Caco-2 (cell line): ENCODE results near the gene TIMMDC1. TPM values are rescaled to one million over a fixed set of nuclear protein-coding genes. Genes with fewer than 3 reads are reported as not detected.

ENCODE experiments used
- BruUV-seq: library from RNA; stranded (reverse); fragments of 400-500 nt; replicated peaks from 2 replicates; lab custom pipeline; 2021; lab: Mats Ljungman, UMichigan
- CTCF ChIA-PET: fragments of 300-600 bp; sonication (Branson Sonifier 250); formaldehyde crosslinking; loops from one replicate; lab custom pipeline; 2022; ENCODE audit warnings: antibody characterized with exemption; lab: Charles Lee
- POLR2A ChIA-PET: fragments of 300-600 bp; sonication (Branson Sonifier 250); formaldehyde crosslinking; loops from one replicate; lab custom pipeline; 2022; ENCODE audit warnings: antibody characterized with exemption; lab: Charles Lee
- DNase-seq, 2 experiments: peaks; one replicate each; pipeline versions ENCODE4 v3.0.0 to v3.0.0-alpha.2; 2020 to 2022
- H3K27me3 ChIP-seq: replicated peaks from 2 replicates; pipeline ENCODE4 v1.6.0; 2011; ENCODE audit warnings: low read length; ENCODE audit not compliant: control insufficient read depth, insufficient read depth
- H3K36me3 ChIP-seq: 2 replicates; pipeline ENCODE4 v1.5.1; 2011; ENCODE audit warnings: low read length; ENCODE audit not compliant: control insufficient read depth, insufficient read depth
- H3K4me1 ChIP-seq: fragments of 250-450 bp; sonication (Bioruptor Pico); 2 replicates; pipeline ENCODE4 v1.5.1; 2020; ENCODE audit warnings: mild to moderate bottlenecking
- H3K4me3 ChIP-seq: 2 replicates; pipeline ENCODE4 v1.5.1; 2011; ENCODE audit warnings: low read depth, mild to moderate bottlenecking, control low read depth, low read length
- H3K9me3 ChIP-seq: fragments of 250-450 bp; sonication (Bioruptor Pico); 2 replicates; pipeline ENCODE4 v1.5.1; 2020; ENCODE audit warnings: mild to moderate bottlenecking, moderate library complexity
- H3K27ac Mint-ChIP-seq: one replicate; pipeline ENCODE4 v1.8.0; 2022; ENCODE audit warnings: mixed read lengths; ENCODE audit not compliant: unreplicated experiment
- H3K27me3 Mint-ChIP-seq: one replicate; pipeline ENCODE4 v1.8.0; 2022; ENCODE audit warnings: mixed read lengths; ENCODE audit not compliant: insufficient read depth, unreplicated experiment
- H3K36me3 Mint-ChIP-seq: one replicate; pipeline ENCODE4 v1.8.0; 2022; ENCODE audit warnings: mild to moderate bottlenecking, mixed read lengths; ENCODE audit not compliant: insufficient read depth, unreplicated experiment
- H3K4me1 Mint-ChIP-seq: one replicate; pipeline ENCODE4 v1.8.0; 2022; ENCODE audit warnings: low read depth, mixed read lengths; ENCODE audit not compliant: unreplicated experiment
- H3K4me3 Mint-ChIP-seq: one replicate; pipeline ENCODE4 v1.8.0; 2022; ENCODE audit warnings: mild to moderate bottlenecking, moderate library complexity, mixed read lengths; ENCODE audit not compliant: unreplicated experiment
- H3K9me3 Mint-ChIP-seq: one replicate; pipeline ENCODE4 v1.8.0; 2022; ENCODE audit warnings: mixed read lengths; ENCODE audit not compliant: unreplicated experiment
- CTCF ChIP-seq, 2 experiments: fragments of 200-600 bp in 1 of 2; IDR thresholded peaks; 1 replicate in 1 of 2; 2 replicates in 1 of 2; pipeline versions ENCODE4 v1.5.1 to v1.8.0; 2011 to 2022; ENCODE audit warnings: antibody characterized with exemption in 1 of 2, control low read depth in 1 of 2, inconsistent platforms in 1 of 2, low read depth in 1 of 2, low read length in 1 of 2, mild to moderate bottlenecking in 1 of 2, moderate library complexity in 1 of 2; ENCODE audit not compliant: insufficient read depth in 1 of 2, severe bottlenecking in 1 of 2, unreplicated experiment in 1 of 2
- intact Hi-C: fragments of 100-400 bp; cut with micrococcal nuclease; formaldehyde crosslinking; loops from one replicate; pipeline ENCODE4 v1.10.0; 2022; ENCODE audit not compliant: unreplicated experiment
- total RNA-seq: library from RNA; stranded (reverse); gene quantifications from 2 replicates; pipeline ENCODE4 v1.2.3, GENCODE V29; 2022

The TIMMDC1 gene
- total RNA-seq, 1 experiment from 2014 or later = 66.7 TPM

GRCh38 chr3:119481079-119481478 lies 17.3 kb upstream of the TIMMDC1 start:
- no peak for DNase-seq
- intact Hi-C loops = no loop called here
- ChIA-PET CTCF (no interaction called here), POLR2A (no interaction called here)
- H3K4me3 Mint-ChIP-seq = no peak overlapping the region
- no peaks in the 10 kb centered on the region for H3K27me3 Mint-ChIP-seq
- Histone ChIP-seq H3K4me1 (no peaks in the 10 kb centered on the region), H3K9me3 (no peaks in the 10 kb centered on the region), H3K4me3 (no peak overlapping the region), H3K27me3 (no peaks in the 10 kb centered on the region), H3K36me3 (no peaks in the 10 kb centered on the region)
- H3K4me1 Mint-ChIP-seq = no peaks in the 10 kb centered on the region
- H3K9me3 Mint-ChIP-seq = no peaks in the 10 kb centered on the region
- H3K36me3 Mint-ChIP-seq = no peaks in the 10 kb centered on the region
- no peak for TF ChIP-seq CTCF (IDR thresholded peaks at IDR 0.05; ENCODE audit: insufficient read depth in 1 of 2, low read depth in 1 of 2, low read length in 1 of 2, severe bottlenecking in 1 of 2, unreplicated experiment in 1 of 2)
- no peak overlapping the region for H3K27ac Mint-ChIP-seq
- no TSS peak for BruUV-seq

GRCh38 chr3:119483101-119483500 lies 15.2 kb upstream of the TIMMDC1 start:
- H3K4me1 ChIP-seq = no peaks in the 10 kb centered on the region
- TF ChIP-seq CTCF (IDR thresholded peaks at IDR 0.05; ENCODE audit: insufficient read depth in 1 of 2, low read depth in 1 of 2, low read length in 1 of 2, severe bottlenecking in 1 of 2, unreplicated experiment in 1 of 2) = no peak
- BruUV-seq = no TSS peak
- peaks cover 2% of the 10 kb centered on the region; the same call in 1 of the 2 replicates for H3K36me3 ChIP-seq
- POLR2A ChIA-PET = no interaction called here
- no peaks in the 10 kb centered on the region for H3K27me3 ChIP-seq
- intact Hi-C loops = no loop called here
- Mint-ChIP-seq H3K27me3 (no peaks in the 10 kb centered on the region), H3K4me1 (no peaks in the 10 kb centered on the region), H3K4me3 (no peak overlapping the region), H3K36me3 (no peaks in the 10 kb centered on the region), H3K9me3 (no peaks in the 10 kb centered on the region), H3K27ac (no peak overlapping the region)
- no peak overlapping the region for H3K4me3 ChIP-seq
- CTCF ChIA-PET = no interaction called here
- H3K9me3 ChIP-seq = no peaks in the 10 kb centered on the region
- DNase-seq = no peak

- Mint-ChIP-seq H3K9me3 (no peaks in the 10 kb centered on the region), H3K27me3 (no peaks in the 10 kb centered on the region), H3K27ac (no peak overlapping the region), H3K36me3 (no peaks in the 10 kb centered on the region), H3K4me3 (no peak overlapping the region), H3K4me1 (no peaks in the 10 kb centered on the region)
- intact Hi-C loops = no loop called here
- POLR2A ChIA-PET = no interaction called here
- CTCF ChIA-PET = no interaction called here
- TF ChIP-seq CTCF (IDR thresholded peaks at IDR 0.05; ENCODE audit: insufficient read depth in 1 of 2, low read depth in 1 of 2, low read length in 1 of 2, severe bottlenecking in 1 of 2, unreplicated experiment in 1 of 2) = no peak
- H3K4me1 ChIP-seq = no peaks in the 10 kb centered on the region
- H3K9me3 ChIP-seq = no peaks in the 10 kb centered on the region
- no TSS peak for BruUV-seq
- no peak for DNase-seq
- no peaks in the 10 kb centered on the region for H3K27me3 ChIP-seq
- peaks cover 2% of the 10 kb centered on the region; the same call in 1 of the 2 replicates for H3K36me3 ChIP-seq
- H3K4me3 ChIP-seq = no peak overlapping the region
Observed at GRCh38 chr3:119485563-119485962, 12.8 kb upstream of the TIMMDC1 start.
